Astrocyte (in vitro differentiated cells and primary cell): Measurements from ENCODE around the gene LDB1. TPM values are rescaled to one million over a fixed set of nuclear protein-coding genes. Genes with fewer than 3 reads are reported as not detected.

Experiments
- DNase-seq: peaks from one replicate; pipeline ENCODE4 v3.0.0-alpha.2; 2010; ENCODE audit warnings: low read depth
- FAIRE-seq: peaks from 2 replicates; lab custom pipeline; 2011; peaks lifted over from hg19 to GRCh38; lab: Jason Lieb, UNC
- H2AFZ ChIP-seq: 2 replicates; pipeline ENCODE4 v1.6.0; 2012; ENCODE audit warnings: low read depth, low read length, inconsistent platforms
- H3K27ac ChIP-seq: 2 replicates; pipeline ENCODE4 v1.5.1; 2011; ENCODE audit warnings: low read depth, low read length, inconsistent platforms
- H3K27me3 ChIP-seq: 2 replicates; pipeline ENCODE4 v1.6.0; 2011; ENCODE audit warnings: low read length, inconsistent platforms; ENCODE audit not compliant: insufficient read depth
- H3K36me3 ChIP-seq: 2 replicates; pipeline ENCODE4 v1.5.1; 2011; ENCODE audit warnings: low read length, inconsistent platforms; ENCODE audit not compliant: insufficient read depth
- H3K4me1 ChIP-seq: 2 replicates; pipeline ENCODE4 v1.5.1; 2011; ENCODE audit warnings: low read length, inconsistent platforms; ENCODE audit not compliant: insufficient read depth
- H3K4me2 ChIP-seq: 2 replicates; pipeline ENCODE4 v1.6.0; 2012; ENCODE audit warnings: low read length, inconsistent platforms
- H3K4me3 ChIP-seq: 2 replicates; pipeline ENCODE4 v1.5.1; 2011; ENCODE audit warnings: low read depth, mild to moderate bottlenecking, low read length, inconsistent platforms; ENCODE audit not compliant: insufficient read depth
- H3K79me2 ChIP-seq: 2 replicates; pipeline ENCODE4 v1.6.0; 2012; ENCODE audit warnings: mild to moderate bottlenecking, low read length, inconsistent platforms; ENCODE audit not compliant: insufficient read depth
- H3K9ac ChIP-seq: 2 replicates; pipeline ENCODE4 v1.6.0; 2012; ENCODE audit warnings: mild to moderate bottlenecking, low read length, inconsistent platforms
- H3K9me3 ChIP-seq: 2 replicates; pipeline ENCODE4 v1.5.1; 2012; ENCODE audit warnings: low read depth, mild to moderate bottlenecking, low read length, inconsistent platforms; ENCODE audit not compliant: insufficient read depth
- H4K20me1 ChIP-seq: 2 replicates; pipeline ENCODE4 v1.6.0; 2012; ENCODE audit warnings: low read length, inconsistent platforms; ENCODE audit not compliant: insufficient read depth
- H3K27ac Mint-ChIP-seq: one replicate; pipeline ENCODE4 v1.8.0; 2021; ENCODE audit warnings: mild to moderate bottlenecking, mixed read lengths; ENCODE audit not compliant: unreplicated experiment
- H3K27me3 Mint-ChIP-seq: one replicate; pipeline ENCODE4 v1.8.0; 2021; ENCODE audit warnings: low read depth, mixed read lengths; ENCODE audit not compliant: unreplicated experiment
- H3K36me3 Mint-ChIP-seq: one replicate; pipeline ENCODE4 v1.8.0; 2021; ENCODE audit warnings: low read depth, mixed read lengths; ENCODE audit not compliant: unreplicated experiment
- H3K4me1 Mint-ChIP-seq: one replicate; pipeline ENCODE4 v1.8.0; 2021; ENCODE audit warnings: low read depth, mixed read lengths; ENCODE audit not compliant: unreplicated experiment
- H3K4me3 Mint-ChIP-seq: one replicate; pipeline ENCODE4 v1.8.0; 2021; ENCODE audit warnings: mild to moderate bottlenecking, moderate library complexity, mixed read lengths; ENCODE audit not compliant: unreplicated experiment
- H3K9me3 Mint-ChIP-seq: one replicate; pipeline ENCODE4 v1.8.0; 2021; ENCODE audit warnings: mild to moderate bottlenecking, mixed read lengths; ENCODE audit not compliant: unreplicated experiment
- CTCF ChIP-seq: IDR thresholded peaks from 2 replicates; pipeline ENCODE4 v1.5.1; 2011; ENCODE audit warnings: low read depth, mild to moderate bottlenecking, inconsistent platforms, low read length, moderate library complexity; ENCODE audit not compliant: insufficient read depth
- EZH2 ChIP-seq: IDR thresholded peaks from 2 replicates; pipeline ENCODE4 v1.6.1; 2012; ENCODE audit warnings: mild to moderate bottlenecking, low read length, inconsistent platforms; ENCODE audit not compliant: insufficient read depth
- total RNA-seq: library from RNA; stranded (reverse); gene quantifications from 2 replicates; pipeline ENCODE4 v1.2.1, GENCODE V29; 2021

The LDB1 gene
- total RNA-seq, 1 donor from 2014 or later: 134 TPM

DNA sequence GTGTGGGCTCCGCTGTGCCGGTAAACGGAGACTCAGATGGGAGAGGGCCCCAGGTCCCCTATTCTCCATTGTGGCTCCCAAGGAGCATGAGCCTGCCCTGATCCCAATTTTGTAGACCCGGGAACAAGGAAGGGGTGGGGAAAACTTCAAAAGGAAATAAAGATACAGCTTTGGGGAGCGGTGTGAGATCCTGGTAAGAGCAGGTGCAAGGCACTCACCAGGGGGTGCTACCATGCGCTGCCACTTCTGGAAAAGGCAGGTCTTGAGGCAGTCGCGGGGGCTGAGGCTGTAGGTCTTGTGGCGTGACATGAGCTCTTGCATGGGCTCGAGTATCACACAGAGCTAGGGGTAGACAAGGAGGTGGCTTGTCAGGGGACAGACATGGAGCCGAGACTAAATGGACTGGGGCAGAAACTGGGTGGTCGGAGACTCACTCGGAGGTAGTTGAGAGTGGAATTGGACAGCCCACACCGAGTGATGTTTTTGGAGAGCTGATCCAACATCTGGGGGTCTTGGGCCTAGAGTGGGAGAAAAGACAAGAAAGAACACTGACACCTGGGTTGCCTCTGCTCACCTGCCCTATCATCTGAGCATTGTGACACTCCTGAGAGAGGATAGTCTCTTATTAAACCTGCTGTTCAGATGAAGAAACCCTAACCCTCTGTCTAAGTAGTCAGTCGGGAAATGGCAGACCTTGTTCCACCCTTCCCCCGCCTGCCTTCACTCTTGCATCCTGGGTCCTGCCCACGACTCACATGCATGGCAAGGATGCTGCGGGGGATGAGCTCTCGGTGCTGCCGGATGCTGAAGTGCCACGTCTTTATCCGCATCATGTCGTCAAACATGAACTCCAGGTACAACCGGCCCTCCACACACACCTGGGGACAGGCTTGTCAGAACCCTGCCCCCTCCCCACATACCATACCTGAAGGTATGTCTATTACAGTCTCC is 10.7 kb downstream of the LDB1 start:
- H3K36me3 ChIP-seq: peaks cover 29% of the 10 kb centered on the region
- no peak overlapping the region for H3K9ac ChIP-seq
- H3K27me3 Mint-ChIP-seq: no peaks in the 10 kb centered on the region
- H4K20me1 ChIP-seq: peaks cover 71% of the 10 kb centered on the region
- FAIRE-seq (no peak), DNase-seq (no peak)
- peaks cover 39% of the 10 kb centered on the region for H3K36me3 Mint-ChIP-seq
- no peaks in the 10 kb centered on the region for H3K9me3 ChIP-seq
- no peaks in the 10 kb centered on the region for H3K9me3 Mint-ChIP-seq
- H2AFZ ChIP-seq: no peak overlapping the region
- no peak overlapping the region for H3K4me2 ChIP-seq
- H3K4me3 ChIP-seq: no peak overlapping the region
- H3K27ac ChIP-seq: no peak overlapping the region
- peaks cover 13% of the 10 kb centered on the region for H3K4me1 ChIP-seq
- H3K4me1 Mint-ChIP-seq: peaks cover 33% of the 10 kb centered on the region
- peak overlapping the region; percentile 47 for H3K27ac Mint-ChIP-seq
- no peak for TF ChIP-seq CTCF
- no peak for TF ChIP-seq EZH2
- H3K79me2 ChIP-seq: peaks cover 37% of the 10 kb centered on the region
- H3K27me3 ChIP-seq: no peaks in the 10 kb centered on the region
- H3K4me3 Mint-ChIP-seq: no peak overlapping the region

DNA sequence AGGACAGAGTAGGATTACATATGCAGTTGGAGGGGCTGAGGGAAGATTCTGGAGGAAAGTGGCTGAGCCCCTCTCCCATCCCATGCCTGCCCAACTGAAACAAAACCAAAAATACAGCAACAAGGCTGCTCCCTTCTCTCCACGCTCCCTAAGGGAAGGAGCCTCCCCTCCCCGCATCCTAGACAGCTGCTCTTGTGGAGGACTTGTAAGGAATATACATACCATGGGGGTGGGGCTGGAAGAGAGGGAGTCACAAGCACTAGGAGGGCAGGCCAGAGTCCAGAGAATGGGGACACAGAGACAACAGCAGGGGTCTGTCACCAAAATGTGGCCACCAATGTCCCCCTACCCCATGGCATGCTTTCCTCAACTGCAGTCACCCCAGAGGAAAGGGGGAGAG is 13.2 kb downstream of the LDB1 start:
- no peak overlapping the region for H3K4me3 ChIP-seq
- Mint-ChIP-seq H3K27ac (no peak overlapping the region), H3K27me3 (no peaks in the 10 kb centered on the region), H3K9me3 (no peaks in the 10 kb centered on the region), H3K4me1 (peaks cover 28% of the 10 kb centered on the region), H3K4me3 (no peak overlapping the region), H3K36me3 (peaks cover 39% of the 10 kb centered on the region)
- no peak overlapping the region for H3K27ac ChIP-seq
- H3K4me2 ChIP-seq: no peak overlapping the region
- H3K36me3 ChIP-seq: peaks cover 31% of the 10 kb centered on the region
- no peaks in the 10 kb centered on the region for H3K4me1 ChIP-seq
- TF ChIP-seq EZH2 (no peak), CTCF (no peak)
- peaks cover 49% of the 10 kb centered on the region for H4K20me1 ChIP-seq
- H3K79me2 ChIP-seq: peaks cover 13% of the 10 kb centered on the region
- FAIRE-seq (no peak), DNase-seq (no peak)
- no peaks in the 10 kb centered on the region for H3K27me3 ChIP-seq
- H2AFZ ChIP-seq: no peak overlapping the region
- H3K9me3 ChIP-seq: no peaks in the 10 kb centered on the region
- no peak overlapping the region for H3K9ac ChIP-seq

- Mint-ChIP-seq H3K27ac (no peak overlapping the region), H3K27me3 (no peaks in the 10 kb centered on the region), H3K9me3 (no peaks in the 10 kb centered on the region), H3K36me3 (peaks cover 15% of the 10 kb centered on the region), H3K4me3 (no peak overlapping the region), H3K4me1 (peaks cover 13% of the 10 kb centered on the region)
- H4K20me1 ChIP-seq: peaks cover 12% of the 10 kb centered on the region
- H3K4me2 ChIP-seq: no peak overlapping the region
- no peak overlapping the region for H3K27ac ChIP-seq
- FAIRE-seq (no peak), DNase-seq (no peak)
- no peak overlapping the region for H3K4me3 ChIP-seq
- no peak overlapping the region for H2AFZ ChIP-seq
- no peaks in the 10 kb centered on the region for H3K9me3 ChIP-seq
- no peaks in the 10 kb centered on the region for H3K27me3 ChIP-seq
- TF ChIP-seq CTCF (no peak), EZH2 (no peak)
- no peaks in the 10 kb centered on the region for H3K4me1 ChIP-seq
- no peak overlapping the region for H3K9ac ChIP-seq
- H3K36me3 ChIP-seq: peaks cover 2% of the 10 kb centered on the region
- H3K79me2 ChIP-seq: no peaks in the 10 kb centered on the region
Measured at GRCh38 chr10:102102421-102102820, 17.7 kb downstream of the LDB1 start.
